WTC11 (cell line): ENCODE data around the gene RFTN1.

Experiments used
- FOXP1 ChIP-seq: sonication (generic); formaldehyde crosslinking; IDR thresholded peaks from 2 replicates; pipeline ENCODE4 v1.8.0; 2022; ENCODE audit warnings: missing genetic modification reagents, mild to moderate bottlenecking, moderate library complexity, borderline replicate concordance
- RELA ChIP-seq: sonication (generic); formaldehyde crosslinking; IDR thresholded peaks from 2 replicates; pipeline ENCODE4 v1.8.1; 2022; ENCODE audit warnings: missing genetic modification reagents, mild to moderate bottlenecking, borderline replicate concordance

- TF ChIP-seq FOXP1 (CRISPR knock-in tag) (no peak), RELA (no peak)
Observed at GRCh38 chr3:16487511-16488175, 25.9 kb downstream of the RFTN1 start.
